GM19240 (cell line): ENCODE measurements around the gene ITIH4.

Experiments used
- DNase-seq: peaks from one replicate; pipeline ENCODE4 v3.0.0; 2011; ENCODE audit warnings: low spot score; ENCODE audit not compliant: insufficient read length

ITIH4 gene

GRCh38 chr3:52833202-52833601 is 2.7 kb upstream of the ITIH4 start:
- DNase-seq, result no peak

GRCh38 chr3:52831500-52832301 is 1.2 kb upstream of the ITIH4 start:
- DNase-seq, result no peak

- DNase-seq, result no peak
These were observed 487 bp downstream of the ITIH4 start for GRCh38 chr3:52829906-52830463.

- DNase-seq, result no peak
These were observed 990 bp downstream of the ITIH4 start for GRCh38 chr3:52829482-52829881.

GRCh38 chr3:52827866-52828376 is 2.6 kb downstream of the ITIH4 start:
- no peak for DNase-seq

- DNase-seq, result no peak
These were observed 3.0 kb downstream of the ITIH4 start for GRCh38 chr3:52827441-52827840.

GRCh38 chr3:52824037-52824436 is 6.4 kb downstream of the ITIH4 start:
- DNase-seq, result no peak

GRCh38 chr3:52822363-52822762 is 8.1 kb downstream of the ITIH4 start:
- no peak for DNase-seq

- DNase-seq, result peak; percentile 36
These were observed 9.7 kb downstream of the ITIH4 start for GRCh38 chr3:52820736-52821135.

- no peak for DNase-seq
These were observed 10.5 kb downstream of the ITIH4 start for GRCh38 chr3:52819936-52820335.

GRCh38 chr3:52817860-52818259 is 12.6 kb downstream of the ITIH4 start:
- DNase-seq, result no peak

- no peak for DNase-seq
These were observed 13.3 kb downstream of the ITIH4 start for GRCh38 chr3:52817221-52817620.

GRCh38 chr3:52816654-52817053 is 13.8 kb downstream of the ITIH4 start:
- no peak for DNase-seq

GRCh38 chr3:52816199-52816598 is 14.3 kb downstream of the ITIH4 start:
- DNase-seq, result no peak

GRCh38 chr3:52813810-52814209 is 16.7 kb downstream of the ITIH4 start:
- no peak for DNase-seq

- DNase-seq, result no peak
These were observed 18.9 kb downstream of the ITIH4 start for GRCh38 chr3:52811452-52812011.

GRCh38 chr3:52810923-52811322 is 19.5 kb downstream of the ITIH4 start:
- no peak for DNase-seq

- DNase-seq, result no peak
These were observed 20.7 kb downstream of the ITIH4 start for GRCh38 chr3:52809662-52810377.

- DNase-seq, result no peak
These were observed 21.3 kb downstream of the ITIH4 start for GRCh38 chr3:52809149-52809548.

GRCh38 chr3:52805270-52806039 is 25.0 kb downstream of the ITIH4 start:
- no peak for DNase-seq

- DNase-seq, result no peak
These were observed 28.6 kb downstream of the ITIH4 start for GRCh38 chr3:52801839-52802238.
